ENCODE measurements around the gene STIMATE. TPM values are rescaled to one million over a fixed set of nuclear protein-coding genes. Genes with fewer than 3 reads are reported as not detected.

The STIMATE gene
- 10 to 100 TPM; 18.4 to 25.6 (median 21.7) TPM for total RNA-seq (2021; fragmentation: NEBNext Ultra II Directional; extraction: Animal tissue kit (Norgen Biotek cat#: 25700))
- long read RNA-seq, full-length matches to known transcripts, result 1 of 8 reads
- long read RNA-seq, partial matches to known transcripts, result 1 of 8 reads
- long read RNA-seq, other reads (novel, unspliced or antisense), result 6 of 8 reads

DNA sequence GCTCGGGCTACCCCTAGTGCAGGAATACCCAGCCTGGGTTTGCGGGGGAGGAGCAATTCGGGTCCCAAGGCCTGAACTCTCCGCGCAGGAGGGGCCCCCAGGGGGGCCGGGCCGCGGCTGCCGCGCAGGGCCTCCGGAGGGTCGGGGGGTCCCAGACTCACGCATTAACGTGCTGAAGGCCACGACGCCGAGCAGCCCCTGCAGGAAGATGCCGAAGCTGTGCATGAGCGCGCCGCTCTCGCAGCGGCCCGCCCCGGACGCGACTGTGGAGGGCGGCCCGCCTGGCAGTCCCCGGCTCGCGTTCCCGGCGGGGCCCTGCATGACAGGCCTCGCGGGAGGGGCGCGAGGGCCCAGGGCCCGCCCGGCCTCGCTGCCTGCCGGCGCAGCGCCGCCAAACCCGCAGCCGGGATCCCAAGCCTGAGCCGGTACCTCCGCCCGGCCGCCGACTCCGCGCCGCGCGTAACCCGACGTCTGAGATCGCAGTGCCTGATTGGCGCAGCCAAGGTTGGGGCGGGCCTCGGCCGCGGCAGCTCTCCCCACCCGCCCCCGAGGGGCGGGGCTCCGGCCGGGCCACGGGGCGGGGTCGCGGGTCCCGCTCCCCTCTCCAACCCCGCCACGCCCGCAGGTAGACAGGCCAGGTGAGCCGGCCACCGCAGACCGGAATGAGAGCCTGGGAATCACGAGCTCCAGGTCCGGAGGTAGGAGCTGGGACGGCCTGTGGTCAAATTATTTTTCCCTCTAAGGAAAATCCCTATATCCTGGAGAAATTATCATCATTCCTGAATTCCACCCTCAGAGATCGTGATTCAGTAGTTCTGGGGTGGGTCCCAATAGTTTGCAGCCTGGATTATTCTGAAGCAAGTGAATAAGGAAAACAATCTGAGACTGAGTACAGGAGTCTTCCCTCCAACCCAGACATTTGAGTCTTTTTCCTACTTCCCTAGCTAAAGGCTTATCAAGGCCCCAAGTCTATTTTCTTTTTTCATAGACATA, at the start of gene STIMATE:
TSS of gene STIMATE (minus strand) at position 419 of the 993 bp plus-strand sequence. CDS start at position 321, 98 bp downstream.
- Mint-ChIP-seq H3K4me3 (peak within 1 kb of the TSS; percentile 96), H3K9me3 (no peaks in the 10 kb centered on the region), H3K27ac (peak within 1 kb of the TSS; percentile 69), H3K27me3 (ENCODE audit: insufficient read depth) (peaks cover 4% of the 10 kb centered on the region; the same call in 1 of the 2 replicates), H3K36me3 (ENCODE audit: low read depth) (no peaks in the 10 kb centered on the region; the same call in 1 of the 2 replicates), H3K4me1 (ENCODE audit: low read depth) (peaks cover 49% of the 10 kb centered on the region)
- DNase-seq, result peak; percentile 73
- TF ChIP-seq CTCF (IDR thresholded peaks at IDR 0.05), result peak; percentile 21; the same call in 1 of the 2 replicates

DNA sequence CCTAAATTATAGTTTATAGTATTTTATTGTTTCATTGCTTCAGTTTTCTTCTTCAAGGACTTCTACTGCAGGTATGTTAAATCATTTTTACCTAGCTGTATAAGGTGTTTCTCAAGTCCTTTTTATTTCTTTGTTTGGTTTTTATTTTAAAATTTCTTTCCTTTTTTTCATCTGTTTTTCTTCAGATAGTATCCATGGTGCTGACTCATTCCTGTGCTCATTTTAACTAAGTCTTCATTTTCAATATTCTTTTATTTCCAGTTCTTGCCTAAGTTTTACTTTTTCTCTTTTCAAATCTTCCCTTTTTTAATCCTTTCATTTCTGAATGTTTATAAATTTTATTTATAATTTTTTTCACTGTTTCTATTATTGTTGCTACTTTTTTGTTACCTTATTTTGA, 42.3 kb upstream of the STIMATE start:
- peaks cover 3% of the 10 kb centered on the region for H3K27me3 Mint-ChIP-seq (ENCODE audit: insufficient read depth)
- DNase-seq, result no peak
- TF ChIP-seq CTCF (IDR thresholded peaks at IDR 0.05), result no peak
- peaks cover 4% of the 10 kb centered on the region for H3K4me1 Mint-ChIP-seq (ENCODE audit: low read depth)
- no peak overlapping the region for H3K4me3 Mint-ChIP-seq
- no peaks in the 10 kb centered on the region for H3K36me3 Mint-ChIP-seq (ENCODE audit: low read depth)
- 0 out of 2 replicates have a peak overlapping the region, but pooled peaks have one; percentile 4 for H3K27ac Mint-ChIP-seq
- H3K9me3 Mint-ChIP-seq, result no peaks in the 10 kb centered on the region

GRCh38 chr3:52934630-52935530, 37.5 kb upstream of the STIMATE start:
- Mint-ChIP-seq H3K9me3 (no peaks in the 10 kb centered on the region), H3K36me3 (ENCODE audit: low read depth) (no peaks in the 10 kb centered on the region), H3K27me3 (ENCODE audit: insufficient read depth) (peaks cover 3% of the 10 kb centered on the region; the same call in 1 of the 2 replicates), H3K4me1 (ENCODE audit: low read depth) (peaks cover 7% of the 10 kb centered on the region), H3K4me3 (peak overlapping the region; percentile 29; the same call in 1 of the 2 replicates), H3K27ac (peak overlapping the region; percentile 7; the same call in 1 of the 2 replicates)
- peak; percentile 48 for DNase-seq
- TF ChIP-seq CTCF (IDR thresholded peaks at IDR 0.05), result peak; percentile 80

DNA sequence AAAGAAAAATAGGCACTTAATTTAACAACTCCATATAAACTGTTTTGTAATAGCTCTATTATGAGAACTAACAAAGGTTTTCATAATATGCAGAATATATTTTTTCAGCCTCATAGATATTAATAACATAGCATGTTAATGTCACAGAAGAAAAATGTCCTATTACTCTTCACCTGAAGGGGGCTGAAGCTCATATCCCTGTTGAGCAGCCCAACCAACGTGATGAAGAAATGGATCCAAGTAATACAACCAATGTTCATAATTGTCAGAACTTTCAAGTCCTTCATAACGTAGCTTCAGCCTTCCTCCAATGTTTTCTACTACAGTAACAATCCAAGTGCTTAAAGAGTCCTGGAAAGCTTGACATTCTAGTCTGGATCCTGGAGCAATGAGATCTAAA, 34.5 kb upstream of the STIMATE start:
- Mint-ChIP-seq H3K36me3 (ENCODE audit: low read depth) (no peaks in the 10 kb centered on the region), H3K27me3 (ENCODE audit: insufficient read depth) (peaks cover 3% of the 10 kb centered on the region; the same call in 1 of the 2 replicates), H3K4me1 (ENCODE audit: low read depth) (peaks cover 7% of the 10 kb centered on the region), H3K9me3 (no peaks in the 10 kb centered on the region), H3K27ac (no peak overlapping the region), H3K4me3 (no peak overlapping the region)
- peak; percentile 28; the same call in 1 of the 2 replicates for TF ChIP-seq CTCF (IDR thresholded peaks at IDR 0.05)
- no peak for DNase-seq

DNA sequence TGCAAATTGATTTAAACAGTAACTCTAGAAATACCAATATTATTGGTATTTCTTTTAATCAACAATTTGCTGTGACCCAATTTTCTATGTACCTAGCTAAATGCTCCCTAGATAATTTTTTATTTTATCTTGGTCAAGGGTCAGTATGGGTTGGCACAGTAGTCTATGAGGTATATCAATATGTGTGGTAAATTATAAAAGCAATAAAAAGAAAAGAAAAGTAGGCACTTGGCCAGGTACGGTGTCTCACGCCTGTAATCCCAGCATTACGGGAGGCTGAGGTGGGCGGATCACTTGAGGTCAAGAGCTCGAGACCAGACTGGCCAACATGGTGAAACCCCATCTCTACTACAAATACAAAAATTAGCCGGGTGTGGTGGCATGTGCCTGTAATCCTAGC, 34.0 kb upstream of the STIMATE start:
- Mint-ChIP-seq H3K27me3 (ENCODE audit: insufficient read depth) (peaks cover 2% of the 10 kb centered on the region; the same call in 1 of the 2 replicates), H3K4me1 (ENCODE audit: low read depth) (peaks cover 7% of the 10 kb centered on the region), H3K9me3 (no peaks in the 10 kb centered on the region), H3K36me3 (ENCODE audit: low read depth) (no peaks in the 10 kb centered on the region), H3K4me3 (no peak overlapping the region), H3K27ac (no peak overlapping the region)
- no peak for DNase-seq
- no peak for TF ChIP-seq CTCF (IDR thresholded peaks at IDR 0.05)
